GM12864 (cell line): ENCODE data around the gene TNRC6B.

ENCODE experiments used
- DNase-seq: peaks from one replicate; pipeline ENCODE4 v3.0.0-alpha.2; 2011; ENCODE audit warnings: low read depth
- H3K4me3 ChIP-seq: 2 replicates; pipeline ENCODE4 v1.5.1; 2011; ENCODE audit warnings: mild to moderate bottlenecking, low read depth, low read length, control low read depth
- CTCF ChIP-seq: IDR thresholded peaks from 2 replicates; pipeline ENCODE4 v1.5.1; 2011; ENCODE audit warnings: low read depth, mild to moderate bottlenecking, moderate library complexity, low read length, control low read depth, inconsistent platforms; ENCODE audit errors: missing control alignments

TNRC6B gene

GRCh38 chr22:40383905-40384304, 206.2 kb downstream of the TNRC6B start:
- no peak overlapping the region for H3K4me3 ChIP-seq
- no peak for TF ChIP-seq CTCF
- no peak for DNase-seq

DNA sequence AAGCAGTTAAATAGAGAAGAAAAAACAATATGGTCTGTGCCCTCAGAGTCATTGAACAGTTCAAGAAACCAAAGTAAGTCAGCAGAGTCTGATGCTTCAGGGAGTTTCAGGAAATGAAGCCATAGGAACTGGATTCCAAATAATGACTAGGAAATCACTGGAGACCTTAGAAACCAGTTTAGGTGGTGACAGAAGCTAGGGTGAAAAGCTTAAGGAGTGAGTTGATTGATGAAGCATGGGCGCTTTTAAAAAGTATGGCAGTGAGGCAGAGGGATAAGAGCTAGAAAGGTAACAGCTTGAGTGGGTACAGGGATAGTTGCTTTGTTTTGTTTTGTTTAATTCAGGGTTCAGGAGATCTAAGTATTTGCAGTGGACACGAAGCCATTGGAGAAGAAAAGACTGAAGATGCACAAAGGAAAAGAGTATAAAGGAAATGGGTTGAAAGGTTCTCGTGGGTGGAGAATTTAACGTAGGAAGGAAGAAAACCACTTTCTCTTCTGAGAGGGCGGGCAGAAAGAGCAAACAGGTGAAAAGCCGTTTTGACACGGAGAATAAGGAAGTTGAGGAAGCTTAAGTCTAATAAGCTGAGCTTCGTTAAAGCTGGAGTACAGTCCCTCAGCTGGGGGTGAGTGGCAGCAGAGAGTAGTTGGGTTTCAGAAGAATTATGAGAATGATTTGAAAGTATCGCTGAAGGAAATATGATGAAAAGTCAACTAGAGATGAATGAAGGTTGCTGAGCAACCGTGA, 207.5 kb downstream of the TNRC6B start:
- H3K4me3 ChIP-seq: peak overlapping the region; percentile 32
- DNase-seq: peak; percentile 48
- no peak for TF ChIP-seq CTCF
